Umbilical cord (tissue), 2 donors: Measurements from ENCODE around the gene ADAM12. TPM values are rescaled to one million over a fixed set of nuclear protein-coding genes. Genes with fewer than 3 reads are reported as not detected.

Experiments used
- DNase-seq: peaks from one replicate; pipeline ENCODE4 v3.0.0-alpha.2; 2015; ENCODE audit warnings: low spot score
- total RNA-seq: library from RNA; depleted of rRNA; stranded (reverse); fragments of >200 nt; gene quantifications from one replicate; pipeline ENCODE4 v1.2.3, GENCODE V29; 2014; ENCODE audit warnings: low replicate concordance; ENCODE audit not compliant: insufficient read depth

The ADAM12 gene
- total RNA-seq, 1 donor from 2014 or later: 196 TPM

DNA sequence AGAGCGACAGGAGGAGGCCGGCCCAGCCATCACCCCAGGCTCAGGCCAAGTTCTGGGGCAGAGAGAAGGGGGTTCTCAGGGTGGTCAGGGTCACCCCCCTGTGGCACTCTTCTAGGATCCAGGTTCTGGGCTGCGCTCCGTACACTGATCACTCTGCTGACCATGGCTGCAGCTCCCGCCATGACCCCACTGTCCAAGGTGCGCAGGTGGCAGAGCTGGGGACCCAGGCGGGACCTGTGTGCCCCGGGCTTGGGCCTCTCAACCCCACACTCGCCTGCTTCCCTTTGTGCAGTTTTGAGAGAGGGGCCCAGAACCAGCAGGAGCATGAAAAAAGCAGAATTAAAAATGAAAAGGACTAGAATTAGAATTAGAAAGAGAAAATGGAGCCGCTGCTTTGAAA lies 264.8 kb downstream of the ADAM12 start:
- DNase-seq: no peak

- no peak for DNase-seq
Measured at GRCh38 chr10:126122881-126123280, 265.4 kb downstream of the ADAM12 start.

DNA sequence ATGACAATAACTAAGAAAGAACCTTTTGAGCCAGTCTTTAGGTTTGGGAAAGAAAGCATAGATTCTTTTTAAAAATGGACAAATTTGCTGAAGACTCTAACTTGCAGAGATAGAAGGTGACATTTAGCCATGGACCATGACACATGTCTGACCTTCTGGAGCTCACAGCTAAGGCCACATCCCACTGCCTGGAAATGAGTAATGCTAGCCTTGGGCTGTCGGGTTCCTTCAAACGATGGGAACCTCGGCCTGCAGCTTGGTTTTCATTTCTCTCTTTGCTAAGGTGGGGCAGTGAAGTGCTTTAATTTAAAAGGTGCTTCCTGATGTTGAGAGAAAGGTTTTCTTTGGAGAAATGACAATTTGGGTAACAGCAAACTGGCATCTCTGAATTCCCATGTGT lies 268.7 kb downstream of the ADAM12 start:
- no peak for DNase-seq

DNA sequence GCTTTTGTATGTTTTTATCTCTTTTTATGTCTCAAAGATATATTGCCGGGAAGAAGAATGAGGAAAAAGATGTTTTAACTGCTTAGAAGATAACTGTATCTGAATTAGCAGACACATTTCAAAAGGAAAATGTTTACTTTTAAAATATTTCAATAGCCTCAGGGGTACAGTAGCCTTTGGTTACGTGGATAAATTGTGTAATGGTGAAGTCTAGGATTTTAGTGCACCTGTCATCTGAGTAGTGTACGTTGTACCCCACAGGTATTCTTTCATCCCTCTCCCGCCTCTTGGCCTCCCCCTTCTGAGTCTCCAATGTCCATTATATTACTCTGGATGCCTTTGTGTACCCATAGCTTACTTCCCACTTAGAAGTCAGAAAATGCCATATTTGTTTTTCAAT lies 269.8 kb downstream of the ADAM12 start:
- no peak for DNase-seq

GRCh38 chr10:126117196-126117595 lies 271.1 kb downstream of the ADAM12 start:
- DNase-seq: no peak

DNA sequence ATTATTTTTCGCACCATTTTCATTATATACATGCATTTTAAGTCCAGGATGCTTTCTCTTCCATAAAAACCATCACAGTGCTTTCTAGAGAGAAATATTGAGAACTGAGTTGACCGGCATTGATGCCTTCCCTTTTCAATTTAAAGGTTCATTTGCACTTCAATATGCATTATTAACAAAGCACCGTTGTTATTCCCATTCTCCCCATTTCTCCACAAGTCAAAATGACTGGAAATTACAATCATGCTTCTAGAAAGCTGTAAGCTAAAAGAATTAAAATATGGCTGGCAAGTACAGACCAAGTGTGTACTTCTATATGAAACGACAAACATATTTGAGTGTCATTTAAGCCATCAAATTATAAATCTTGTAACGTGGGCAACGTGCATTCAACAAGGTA lies 272.4 kb downstream of the ADAM12 start:
- DNase-seq: no peak

GRCh38 chr10:126114884-126115555 lies 273.3 kb downstream of the ADAM12 start:
- DNase-seq: no peak

DNA sequence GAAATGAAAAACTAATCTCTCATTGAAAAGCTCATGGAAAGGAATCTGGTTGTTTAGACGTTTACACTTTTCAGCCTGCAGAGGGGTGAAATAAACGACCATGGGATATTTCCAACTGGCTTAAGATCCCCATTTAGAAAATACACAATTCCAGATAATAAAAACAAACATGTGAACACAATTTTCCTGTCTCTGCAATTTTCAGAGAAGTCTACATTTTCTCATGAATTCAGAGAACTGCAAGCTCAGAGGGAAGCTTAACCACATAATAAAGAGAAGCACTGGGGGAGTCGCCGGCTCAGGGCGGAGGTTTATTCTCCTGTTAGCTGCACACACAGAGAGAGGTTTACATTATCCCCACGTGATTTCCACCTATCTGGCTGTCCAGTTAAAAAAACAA lies 276.8 kb downstream of the ADAM12 start:
- no peak for DNase-seq

GRCh38 chr10:126110489-126111180 lies 277.6 kb downstream of the ADAM12 start:
- peak; percentile 58 for DNase-seq

DNA sequence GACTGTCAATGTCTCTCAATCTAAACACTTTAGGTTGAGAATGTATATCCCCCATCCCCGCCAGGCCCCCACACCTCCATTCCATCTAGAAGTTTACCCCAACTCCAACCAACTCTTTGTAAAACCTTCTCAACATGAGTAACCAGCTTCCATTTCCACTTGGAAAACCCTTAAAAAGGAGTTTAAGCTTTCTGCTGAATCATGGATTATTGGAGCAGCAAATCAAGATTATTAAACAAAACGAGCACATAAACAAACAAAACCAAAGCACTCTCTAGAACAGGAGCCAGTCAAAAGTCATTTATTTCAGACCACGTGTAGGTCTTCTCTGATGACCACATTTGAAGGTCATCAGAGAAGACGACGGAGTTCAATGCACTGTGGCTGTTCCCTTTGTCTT lies 278.4 kb downstream of the ADAM12 start:
- DNase-seq: no peak

- no peak for DNase-seq
Measured at GRCh38 chr10:126108693-126109092, 279.6 kb downstream of the ADAM12 start.

DNA sequence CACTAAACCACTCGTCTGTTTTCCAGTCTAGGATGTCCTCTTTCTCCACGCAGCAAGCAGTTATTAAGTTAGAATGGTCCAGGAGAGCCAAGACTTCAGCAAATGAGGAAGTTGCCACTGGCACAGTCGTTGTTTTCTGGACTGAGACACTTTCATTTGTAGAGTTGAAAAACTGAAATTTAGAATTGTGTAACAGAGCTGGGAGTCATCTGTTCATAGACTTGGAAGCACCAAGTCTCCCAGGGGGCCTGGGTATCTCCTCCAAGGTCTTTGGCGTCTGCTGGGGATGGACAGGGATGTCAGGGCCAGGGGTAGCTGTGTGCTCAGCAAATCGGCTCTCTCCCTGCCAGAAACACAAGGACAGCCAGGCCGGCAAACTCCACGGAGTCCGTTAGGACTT lies 283.5 kb downstream of the ADAM12 start:
- DNase-seq: no peak

DNA sequence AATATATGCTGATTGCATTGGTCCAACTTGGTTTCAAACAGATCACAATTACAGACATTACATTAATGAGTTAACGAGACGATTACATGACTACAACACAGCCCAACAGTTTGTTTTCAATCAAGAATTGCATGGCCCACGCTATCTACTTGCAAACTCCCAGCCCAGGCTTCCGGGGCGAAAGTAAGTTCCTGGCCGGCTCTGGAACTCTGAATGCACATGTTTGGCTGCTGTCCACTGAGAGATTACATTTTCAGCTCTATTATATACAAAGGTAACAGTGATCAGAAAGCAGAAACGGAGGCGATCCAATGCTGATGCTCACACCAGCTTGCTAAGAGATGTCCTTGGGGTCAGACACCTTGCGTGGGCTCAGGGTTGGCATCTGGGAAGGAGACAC lies 285.6 kb downstream of the ADAM12 start:
- peak; percentile 24 for DNase-seq

GRCh38 chr10:126101736-126102135 lies 286.5 kb downstream of the ADAM12 start:
- no peak for DNase-seq

GRCh38 chr10:126101325-126101724 lies 287.0 kb downstream of the ADAM12 start:
- DNase-seq: no peak

DNA sequence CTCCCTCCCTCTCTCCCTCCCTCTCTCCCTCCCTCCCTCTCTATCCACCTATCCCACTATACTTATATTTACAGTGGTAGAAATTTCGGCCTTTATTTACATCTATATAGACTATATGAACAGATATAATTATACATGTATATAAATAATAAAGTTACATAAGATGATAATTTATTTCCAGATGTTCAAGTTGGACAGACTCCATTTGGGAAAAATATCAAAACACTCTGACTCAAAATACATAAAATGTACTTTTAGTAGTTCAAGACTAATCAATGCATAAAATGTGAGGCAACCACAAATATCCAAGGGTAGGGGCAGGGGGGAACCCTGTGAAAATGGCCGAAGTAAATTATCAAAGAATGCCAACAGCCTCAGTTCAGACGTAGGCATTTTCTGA lies 288.9 kb downstream of the ADAM12 start:
- no peak for DNase-seq

DNA sequence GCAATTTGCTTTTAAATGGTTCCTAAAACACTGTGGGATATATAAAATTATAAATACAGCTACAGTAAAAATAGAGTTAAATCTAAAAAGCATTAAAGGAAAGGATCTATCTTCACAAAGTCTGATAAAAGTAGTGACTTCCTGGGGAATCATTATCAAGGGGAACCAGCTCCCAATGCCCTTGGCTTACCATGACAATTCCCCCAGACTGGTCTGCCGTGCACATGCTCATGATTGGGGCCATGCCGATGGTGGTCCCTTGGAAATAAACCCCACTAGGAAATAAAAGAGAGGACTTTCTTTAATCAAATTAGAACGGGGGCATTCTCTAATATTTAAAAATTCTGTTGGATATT lies 290.1 kb downstream of the ADAM12 start:
- DNase-seq: no peak

DNA sequence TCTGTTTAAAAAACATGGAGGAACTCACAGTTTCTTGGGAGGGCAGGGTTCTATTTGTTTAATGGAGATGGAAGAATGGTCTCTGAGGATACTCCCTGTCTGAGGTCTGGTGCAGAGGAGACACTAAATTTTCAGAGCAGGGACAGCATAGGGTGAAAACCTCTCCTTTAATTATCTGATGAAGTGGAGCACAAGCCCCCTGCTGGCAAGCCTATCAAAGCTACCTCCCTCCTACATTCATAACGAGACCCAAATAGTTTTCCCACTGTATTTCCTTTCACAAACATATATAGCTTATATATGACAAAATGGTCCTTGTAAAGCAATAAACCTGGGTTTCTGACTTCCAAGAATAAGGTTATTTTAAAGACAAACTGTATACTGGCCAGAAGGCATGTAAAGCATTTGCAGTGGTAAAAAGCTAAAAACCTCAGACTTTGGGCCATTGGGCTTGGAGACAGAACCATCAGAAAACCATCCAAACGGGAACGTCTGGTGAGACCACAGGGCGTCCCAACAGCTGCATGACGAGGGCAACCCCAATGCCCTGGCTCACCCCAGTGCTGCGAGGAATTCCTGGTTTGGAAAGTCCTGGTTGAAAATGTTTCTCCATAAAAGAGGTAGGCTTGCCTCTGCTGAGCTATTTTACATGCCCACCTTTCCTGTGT lies 290.6 kb downstream of the ADAM12 start:
- no peak for DNase-seq

DNA sequence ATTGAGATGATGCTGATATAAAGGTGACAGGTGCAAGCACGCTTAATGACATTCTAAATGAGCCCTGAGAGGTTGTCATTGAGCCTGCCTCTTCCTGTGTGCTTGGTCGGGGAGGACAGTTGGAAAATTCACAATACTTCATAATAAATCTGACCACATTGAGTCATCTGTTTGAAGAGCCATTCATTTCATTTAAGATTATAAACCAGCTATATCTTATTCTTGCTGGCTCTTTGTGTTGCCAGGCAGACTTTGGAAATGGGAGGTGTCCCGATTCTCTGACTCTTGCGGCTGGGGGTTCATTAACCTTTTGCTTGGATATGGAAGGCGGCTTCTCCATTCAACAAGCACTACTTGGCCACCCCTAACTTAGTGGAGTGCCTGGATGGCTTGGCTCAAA lies 293.7 kb downstream of the ADAM12 start:
- no peak for DNase-seq

GRCh38 chr10:126092366-126093215 lies 295.7 kb downstream of the ADAM12 start:
- no peak for DNase-seq

DNA sequence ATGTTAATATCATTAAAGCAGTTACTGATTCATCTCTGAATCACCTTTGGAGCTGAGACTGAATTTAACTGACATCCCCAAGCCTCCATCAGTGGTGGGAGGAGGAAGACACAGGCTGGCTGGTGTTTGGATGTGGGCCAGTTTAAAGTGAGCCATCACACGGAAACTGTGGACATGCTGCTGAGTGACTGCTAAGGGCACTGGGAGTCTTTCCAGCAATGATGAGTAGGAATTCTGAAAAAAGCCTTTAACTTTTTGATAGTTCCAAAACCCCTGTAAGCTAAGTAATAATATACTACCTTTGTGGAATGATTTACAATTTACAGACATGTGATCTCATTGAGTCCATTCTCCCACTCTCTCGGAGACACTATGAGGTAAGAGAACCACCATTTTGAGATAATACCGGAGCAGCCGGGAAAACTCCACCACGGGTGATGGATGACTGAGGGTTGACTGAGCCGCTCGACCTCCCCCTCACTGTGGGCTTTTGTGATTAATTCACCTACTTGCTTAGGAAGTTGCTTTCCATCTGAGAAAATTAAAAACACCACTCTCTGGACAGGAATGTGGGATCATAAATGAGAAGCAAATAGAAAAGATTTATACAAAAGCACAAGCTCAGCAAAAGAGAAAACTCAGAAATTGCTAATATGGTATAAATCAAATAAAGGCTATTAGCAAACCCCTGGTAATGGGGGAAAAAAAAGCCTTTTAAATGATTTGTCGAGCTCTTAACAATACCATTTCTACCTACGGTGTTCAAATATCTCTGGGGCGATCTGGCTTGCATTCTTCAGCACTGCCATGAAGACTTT lies 297.2 kb downstream of the ADAM12 start:
- peak; percentile 82 for DNase-seq
